GM19468 (cell line): Measurements from ENCODE around the gene PPM1G.

ENCODE experiments used
- ATAC-seq: cut with Tn5 transposase; IDR thresholded peaks from one replicate; pipeline ENCODE4 v1.9.1; 2021; ENCODE audit warnings: mild to moderate bottlenecking, moderate library complexity, moderate number of reproducible peaks; ENCODE audit not compliant: unreplicated experiment; ENCODE audit errors: extremely low read depth

PPM1G gene

DNA sequence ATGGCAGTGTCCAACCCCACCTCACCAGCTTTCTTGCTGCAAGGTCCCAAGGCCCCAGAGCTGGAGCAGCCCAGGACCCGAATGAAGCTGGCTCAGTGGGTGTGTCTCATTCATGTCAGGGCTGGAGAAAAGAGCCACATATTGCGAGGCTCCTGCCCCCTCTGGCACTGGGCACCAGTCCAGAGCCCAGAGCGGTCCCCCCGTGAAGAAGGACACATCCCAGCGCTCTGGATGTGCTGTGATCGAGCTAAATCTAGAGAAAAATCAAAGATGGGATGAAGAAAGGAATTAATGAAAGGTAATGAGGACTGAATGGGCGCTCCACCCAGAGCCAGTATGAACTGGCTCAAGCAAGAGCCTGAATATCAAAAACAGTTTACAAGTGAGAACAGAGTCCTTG is 73.2 kb downstream of the PPM1G start:
- no peak for ATAC-seq

DNA sequence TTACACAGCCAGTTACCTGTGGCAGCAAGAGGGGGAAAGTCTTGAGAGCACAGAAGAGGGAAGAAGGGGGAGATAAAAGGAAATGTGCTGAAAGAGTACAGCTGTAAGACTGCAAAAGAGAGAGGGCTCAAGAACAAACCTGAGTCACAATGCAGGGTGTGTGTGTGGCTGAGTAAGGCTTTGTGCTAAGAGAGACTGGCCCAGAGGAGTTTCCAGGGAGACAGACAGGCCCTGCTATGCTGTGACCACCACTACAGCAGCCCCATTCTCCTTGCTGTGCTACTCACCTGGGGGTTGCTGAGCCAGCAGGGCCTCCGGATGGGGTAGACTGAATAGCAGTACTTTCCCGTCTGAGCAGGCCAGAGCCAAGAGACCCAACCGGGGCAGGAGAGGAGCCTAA is 74.1 kb downstream of the PPM1G start:
- no peak for ATAC-seq
